ENCODE measurements around the gene PDE9A. TPM values are rescaled to one million over a fixed set of nuclear protein-coding genes. Genes with fewer than 3 reads are reported as not detected.

PDE9A gene
- total and polyA plus RNA-seq, 9 donors, result 3.9 to 11.3 (median 6.9) TPM

DNA sequence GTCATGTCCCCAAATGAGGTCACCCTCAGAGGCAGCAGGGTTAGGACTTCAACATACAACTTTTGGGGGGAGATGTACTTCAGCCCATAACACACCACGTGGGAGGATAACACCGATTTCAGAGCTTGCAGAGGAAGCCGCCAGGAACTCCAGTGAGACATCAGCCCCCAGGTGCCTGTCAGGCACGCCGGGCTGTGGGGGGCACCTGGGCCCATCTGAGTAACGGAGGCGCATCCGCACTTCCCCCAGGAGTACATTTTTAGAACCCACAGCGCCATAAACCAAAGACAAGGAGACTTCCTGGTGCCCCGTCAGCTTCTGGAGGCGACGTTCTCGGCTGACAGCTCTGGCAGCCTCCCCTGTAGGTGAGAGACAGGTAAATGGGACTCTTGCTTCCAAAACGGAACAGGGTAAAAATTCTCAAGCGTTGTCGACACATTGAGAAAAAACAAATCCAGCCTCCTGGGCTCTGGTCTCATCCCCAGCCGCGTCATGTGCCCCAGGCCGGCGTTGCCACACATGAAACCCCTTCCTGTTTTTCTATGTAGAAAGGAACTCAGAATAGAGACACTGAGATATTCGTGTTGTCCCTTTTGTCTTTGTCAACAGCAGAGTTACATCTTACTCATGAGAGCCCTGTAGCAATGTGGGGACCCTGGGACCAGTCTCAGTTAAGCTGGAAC lies 93.3 kb downstream of the PDE9A start:
- no peaks in the 10 kb centered on the region for H3K9me3 ChIP-seq
- no peaks in the 10 kb centered on the region for H3K27me3 ChIP-seq
- DNase-seq, result no peak
- 85 to 91% (median 90%) methylated on average over 21 of the region's 21 CpGs for WGBS, 3 donors
- no peaks in the 10 kb centered on the region for H3K36me3 ChIP-seq
- H3K4me1 ChIP-seq (ENCODE audit: insufficient read depth), result no peaks in the 10 kb centered on the region
- no peak overlapping the region for H3K27ac ChIP-seq
- intact Hi-C loops (cut with DNase I), result no loop called here
- no peak for TF ChIP-seq POLR2A (IDR thresholded peaks at IDR 0.05)
- TF ChIP-seq CTCF (IDR thresholded peaks at IDR 0.05), result no peak
- TF ChIP-seq EP300 (IDR thresholded peaks at IDR 0.05), result no peak
- no peak overlapping the region for H3K4me3 ChIP-seq

DNA sequence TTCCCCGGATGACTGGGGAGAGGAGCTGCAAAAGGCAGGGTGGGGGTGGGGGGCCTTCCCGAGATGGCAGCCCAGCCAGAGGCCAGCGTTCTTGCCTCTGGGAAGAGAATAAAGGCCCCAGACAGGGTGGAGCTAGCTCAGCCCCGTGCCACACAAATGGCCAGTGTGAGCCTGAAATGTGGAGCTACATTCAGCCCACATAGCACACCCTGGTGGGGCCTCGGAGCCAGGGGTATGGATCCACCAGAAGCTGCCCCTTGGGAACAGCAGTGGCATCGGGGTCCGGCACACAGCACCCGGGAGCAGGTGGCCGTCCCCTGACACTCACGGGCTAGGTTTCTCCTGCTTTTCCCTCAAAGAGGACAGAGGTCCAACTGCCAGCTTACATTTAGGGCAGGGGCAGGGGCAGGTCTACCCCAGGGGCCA lies 93.9 kb downstream of the PDE9A start:
- Histone ChIP-seq H3K27me3 (no peaks in the 10 kb centered on the region), H3K4me3 (no peak overlapping the region), H3K36me3 (no peaks in the 10 kb centered on the region), H3K9me3 (no peaks in the 10 kb centered on the region), H3K4me1 (ENCODE audit: insufficient read depth) (no peaks in the 10 kb centered on the region), H3K27ac (no peak overlapping the region)
- TF ChIP-seq EP300 (IDR thresholded peaks at IDR 0.05), result no peak
- no peak for TF ChIP-seq POLR2A (IDR thresholded peaks at IDR 0.05)
- TF ChIP-seq CTCF (IDR thresholded peaks at IDR 0.05), result no peak
- DNase-seq, result no peak
- intact Hi-C loops (cut with DNase I), result no loop called here
- WGBS, 3 donors, result 77 to 81% (median 77%) methylated on average over 10 of the region's 10 CpGs

DNA sequence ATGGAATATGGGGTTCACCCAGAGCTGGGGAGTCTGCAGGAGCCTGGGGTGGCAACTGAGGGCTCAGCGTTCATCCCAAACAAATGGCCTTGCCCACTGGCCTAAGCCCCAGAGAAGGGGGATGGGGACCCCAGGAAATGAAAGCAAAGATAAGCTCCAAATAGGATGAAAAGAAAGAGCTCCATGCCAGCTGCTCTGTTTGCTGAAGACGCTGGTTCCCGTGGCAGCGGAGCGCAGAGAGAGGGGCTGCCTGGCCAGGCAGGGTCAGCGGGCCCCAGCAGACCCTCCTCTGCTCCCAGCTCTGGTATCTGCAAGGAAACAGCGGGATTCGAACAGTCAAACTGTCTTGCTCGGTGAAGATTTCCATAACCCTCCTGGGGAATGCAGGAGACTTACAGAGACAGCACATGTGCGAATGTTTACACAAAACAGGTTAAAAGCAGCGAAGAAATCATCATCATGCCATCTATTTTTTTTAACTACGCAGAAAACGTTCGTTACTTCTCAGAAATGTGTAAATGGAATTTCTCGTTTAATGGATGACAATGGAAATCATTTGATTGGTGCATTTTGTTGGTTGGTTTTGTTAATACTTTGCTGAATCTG lies 94.4 kb downstream of the PDE9A start:
- 58 to 88% (median 74%) methylated on average over 15 of the region's 15 CpGs for WGBS, 3 donors
- intact Hi-C loops (cut with DNase I), result no loop called here
- Histone ChIP-seq H3K4me1 (ENCODE audit: insufficient read depth) (no peaks in the 10 kb centered on the region), H3K4me3 (no peak overlapping the region), H3K9me3 (no peaks in the 10 kb centered on the region), H3K36me3 (no peaks in the 10 kb centered on the region), H3K27me3 (no peaks in the 10 kb centered on the region), H3K27ac (no peak overlapping the region)
- DNase-seq, result no peak
- TF ChIP-seq POLR2A (IDR thresholded peaks at IDR 0.05) (no peak), CTCF (IDR thresholded peaks at IDR 0.05) (no peak), EP300 (IDR thresholded peaks at IDR 0.05) (no peak)

DNA sequence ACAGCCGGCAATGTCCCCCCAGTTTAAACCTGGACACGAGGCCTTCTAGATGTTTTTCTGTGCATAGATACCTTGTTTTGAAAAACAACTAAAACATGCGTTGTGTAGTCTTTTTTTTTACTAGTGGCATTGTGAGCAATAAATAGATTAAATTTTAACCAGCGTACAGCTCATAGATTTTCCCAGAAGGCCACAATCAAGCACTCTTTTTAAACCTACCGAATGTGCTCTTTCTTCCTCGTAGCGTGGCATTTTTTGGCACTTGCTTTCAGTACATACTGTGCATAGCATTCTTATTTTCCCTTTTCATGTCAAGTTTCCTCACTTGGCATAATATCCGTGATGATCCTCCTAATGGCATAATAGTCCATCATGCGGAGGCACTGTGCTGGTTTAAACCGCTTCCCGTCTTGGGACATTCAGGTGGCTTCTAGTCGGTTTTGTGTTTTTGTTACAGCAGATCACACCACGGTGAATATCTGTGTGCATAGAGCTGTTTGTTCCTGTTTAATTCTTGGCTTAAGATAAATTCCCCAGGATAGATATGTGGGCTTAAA lies 95.3 kb downstream of the PDE9A start:
- no peak for DNase-seq
- Histone ChIP-seq H3K27me3 (no peaks in the 10 kb centered on the region), H3K4me3 (no peak overlapping the region), H3K9me3 (no peaks in the 10 kb centered on the region), H3K27ac (no peak overlapping the region), H3K36me3 (no peaks in the 10 kb centered on the region), H3K4me1 (ENCODE audit: insufficient read depth) (no peaks in the 10 kb centered on the region)
- intact Hi-C loops (cut with DNase I), result no loop called here
- 61 to 83% (median 79%) methylated on average over 13 of the region's 13 CpGs for WGBS, 3 donors
- TF ChIP-seq CTCF (IDR thresholded peaks at IDR 0.05) (no peak), EP300 (IDR thresholded peaks at IDR 0.05) (no peak), POLR2A (IDR thresholded peaks at IDR 0.05) (no peak)
